ENCODE data around the gene WDPCP. TPM values are rescaled to one million over a fixed set of nuclear protein-coding genes. Genes with fewer than 3 reads are reported as not detected.

Gene WDPCP
- total and polyA plus RNA-seq, 4 donors, result 1.1 to 7.6 (median 2.7) TPM

DNA sequence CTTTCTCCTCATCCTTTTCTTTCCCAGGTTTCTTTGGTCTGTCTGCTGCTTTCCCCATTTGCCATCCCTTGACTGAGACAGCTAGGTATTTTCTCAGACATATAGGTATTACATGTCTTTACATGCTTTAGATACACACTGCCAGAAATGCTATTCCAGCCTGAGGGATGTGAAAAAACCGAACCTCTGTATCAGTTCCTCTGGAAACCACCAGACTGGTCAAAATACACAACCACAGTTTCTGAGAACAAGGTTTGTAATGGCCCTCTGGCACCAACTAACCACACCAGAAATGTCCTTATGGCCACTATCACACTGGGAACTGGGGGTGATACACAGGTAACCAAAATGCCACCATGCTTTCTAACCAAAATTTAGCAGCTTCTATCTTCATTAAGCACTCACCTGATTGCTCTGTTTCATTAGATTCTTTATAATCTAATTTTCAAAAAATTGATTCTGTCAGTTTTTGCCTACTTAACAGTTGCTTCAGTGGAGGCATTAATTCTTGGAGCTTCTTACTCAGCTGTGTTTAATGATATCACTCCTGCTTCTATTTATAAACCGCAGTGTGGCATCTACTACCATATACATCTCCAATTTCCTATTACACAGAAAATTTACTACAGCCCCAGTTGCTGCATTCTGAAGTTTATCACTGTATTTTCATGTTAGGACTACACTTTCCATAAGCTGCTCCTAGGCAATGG lies 243.5 kb downstream of the WDPCP start (continued):
- no peak for TF ChIP-seq FOXA1 (IDR thresholded peaks at IDR 0.05)
- TF ChIP-seq, protein P1, sequence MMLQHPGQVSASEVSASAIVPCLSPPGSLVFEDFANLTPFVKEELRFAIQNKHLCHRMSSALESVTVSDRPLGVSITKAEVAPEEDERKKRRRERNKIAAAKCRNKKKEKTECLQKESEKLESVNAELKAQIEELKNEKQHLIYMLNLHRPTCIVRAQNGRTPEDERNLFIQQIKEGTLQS (IDR thresholded peaks at IDR 0.05), result no peak
- TF ChIP-seq, protein P2, sequence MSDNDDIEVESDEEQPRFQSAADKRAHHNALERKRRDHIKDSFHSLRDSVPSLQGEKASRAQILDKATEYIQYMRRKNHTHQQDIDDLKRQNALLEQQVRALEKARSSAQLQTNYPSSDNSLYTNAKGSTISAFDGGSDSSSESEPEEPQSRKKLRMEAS (IDR thresholded peaks at IDR 0.05), result no peak

DNA sequence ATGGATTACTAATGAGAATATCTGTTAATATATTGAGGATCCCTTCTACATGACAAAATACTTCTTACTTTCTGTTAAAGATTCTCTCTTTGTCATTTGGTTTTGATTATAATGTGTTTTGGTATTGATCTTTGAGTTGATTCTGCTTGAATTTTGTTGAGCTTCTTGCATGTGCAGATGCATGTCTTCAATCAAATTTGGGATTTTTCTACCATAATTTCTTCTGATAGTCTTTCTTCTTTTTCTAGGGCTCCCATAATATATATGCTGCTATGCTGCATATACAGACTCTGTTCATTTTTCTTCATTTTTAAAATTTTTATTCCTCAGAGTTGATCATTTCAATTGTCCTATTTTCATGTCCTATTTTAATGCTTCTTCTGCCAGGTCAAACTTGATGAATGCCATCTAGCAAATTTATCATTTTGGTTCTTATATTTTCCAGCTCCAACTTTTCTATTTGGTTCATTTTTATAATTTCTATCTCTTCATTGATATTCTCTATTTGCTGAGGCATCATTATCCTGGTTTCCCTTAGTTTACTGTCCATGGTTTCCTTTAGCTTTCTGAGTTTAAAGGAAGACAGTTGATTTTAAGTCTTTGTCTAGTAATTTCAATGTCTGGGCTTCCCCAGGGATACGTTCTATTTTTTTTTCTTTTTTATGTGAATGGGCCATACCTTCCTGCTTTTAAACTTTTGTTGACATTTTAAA lies 244.7 kb downstream of the WDPCP start:
- no peak for DNase-seq (ENCODE audit: low spot score)
- 91% methylated on average over 1 of the region's 1 CpG for WGBS
- H3K9ac ChIP-seq (ENCODE audit: low read depth in 1 of 2, low read length in 2 of 2), result no peak overlapping the region
- H3K27me3 ChIP-seq (ENCODE audit: control insufficient read depth in 4 of 4, insufficient read depth in 4 of 4, low read length in 3 of 4), result no peaks in the 10 kb centered on the region
- no peaks in the 10 kb centered on the region for H3K4me1 ChIP-seq (ENCODE audit: control insufficient read depth in 4 of 4, insufficient read depth in 4 of 4, low read length in 3 of 4)
- no peak overlapping the region for H3K27ac ChIP-seq (ENCODE audit: low read depth in 1 of 2, low read length in 2 of 2)
- no peaks in the 10 kb centered on the region for H3K36me3 ChIP-seq (ENCODE audit: control insufficient read depth in 4 of 4, insufficient read depth in 3 of 4, low read depth in 1 of 4, low read length in 3 of 4)
- peaks cover 3 to 10% (median 7%) of the 10 kb centered on the region in 4 donors for H3K9me3 ChIP-seq (ENCODE audit: control insufficient read depth in 4 of 4, low read length in 3 of 4)
- no peak overlapping the region for H3K4me3 ChIP-seq (ENCODE audit: low read depth in 1 of 3, low read length in 3 of 3)
- TF ChIP-seq FOXA1 (IDR thresholded peaks at IDR 0.05) (no peak), EGR1 (IDR thresholded peaks at IDR 0.05; ENCODE audit: low read depth in 2 of 2) (no peak), HNF4G (IDR thresholded peaks at IDR 0.05) (no peak)
- TF ChIP-seq, protein P3, sequence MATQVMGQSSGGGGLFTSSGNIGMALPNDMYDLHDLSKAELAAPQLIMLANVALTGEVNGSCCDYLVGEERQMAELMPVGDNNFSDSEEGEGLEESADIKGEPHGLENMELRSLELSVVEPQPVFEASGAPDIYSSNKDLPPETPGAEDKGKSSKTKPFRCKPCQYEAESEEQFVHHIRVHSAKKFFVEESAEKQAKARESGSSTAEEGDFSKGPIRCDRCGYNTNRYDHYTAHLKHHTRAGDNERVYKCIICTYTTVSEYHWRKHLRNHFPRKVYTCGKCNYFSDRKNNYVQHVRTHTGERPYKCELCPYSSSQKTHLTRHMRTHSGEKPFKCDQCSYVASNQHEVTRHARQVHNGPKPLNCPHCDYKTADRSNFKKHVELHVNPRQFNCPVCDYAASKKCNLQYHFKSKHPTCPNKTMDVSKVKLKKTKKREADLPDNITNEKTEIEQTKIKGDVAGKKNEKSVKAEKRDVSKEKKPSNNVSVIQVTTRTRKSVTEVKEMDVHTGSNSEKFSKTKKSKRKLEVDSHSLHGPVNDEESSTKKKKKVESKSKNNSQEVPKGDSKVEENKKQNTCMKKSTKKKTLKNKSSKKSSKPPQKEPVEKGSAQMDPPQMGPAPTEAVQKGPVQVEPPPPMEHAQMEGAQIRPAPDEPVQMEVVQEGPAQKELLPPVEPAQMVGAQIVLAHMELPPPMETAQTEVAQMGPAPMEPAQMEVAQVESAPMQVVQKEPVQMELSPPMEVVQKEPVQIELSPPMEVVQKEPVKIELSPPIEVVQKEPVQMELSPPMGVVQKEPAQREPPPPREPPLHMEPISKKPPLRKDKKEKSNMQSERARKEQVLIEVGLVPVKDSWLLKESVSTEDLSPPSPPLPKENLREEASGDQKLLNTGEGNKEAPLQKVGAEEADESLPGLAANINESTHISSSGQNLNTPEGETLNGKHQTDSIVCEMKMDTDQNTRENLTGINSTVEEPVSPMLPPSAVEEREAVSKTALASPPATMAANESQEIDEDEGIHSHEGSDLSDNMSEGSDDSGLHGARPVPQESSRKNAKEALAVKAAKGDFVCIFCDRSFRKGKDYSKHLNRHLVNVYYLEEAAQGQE (IDR thresholded peaks at IDR 0.05), result no peak

DNA sequence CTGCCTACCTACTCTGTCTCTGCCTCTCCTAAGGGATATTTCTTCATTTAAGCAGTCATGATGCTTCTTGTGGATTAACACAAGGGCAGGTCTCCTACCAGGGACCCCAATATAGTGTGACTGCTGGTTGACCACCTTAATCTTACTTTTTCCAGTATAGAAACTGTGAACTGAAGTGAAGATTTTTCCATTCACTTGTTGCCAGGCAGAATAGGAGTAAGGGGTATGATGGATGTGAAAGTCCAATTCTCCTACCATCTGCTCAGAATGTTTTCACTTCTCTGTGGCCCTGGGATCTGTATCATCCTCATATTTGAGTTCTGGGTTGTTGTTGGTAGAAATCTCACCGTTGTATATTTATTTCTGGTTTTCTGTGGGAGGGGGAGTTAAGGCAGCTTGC lies 247.8 kb downstream of the WDPCP start:
- no peak overlapping the region for H3K27ac ChIP-seq (ENCODE audit: low read depth in 1 of 2, low read length in 2 of 2)
- H3K27me3 ChIP-seq (ENCODE audit: control insufficient read depth in 4 of 4, insufficient read depth in 4 of 4, low read length in 3 of 4), result no peaks in the 10 kb centered on the region
- no peak for DNase-seq (ENCODE audit: low spot score)
- peaks cover 3 to 10% (median 7%) of the 10 kb centered on the region in 4 donors for H3K9me3 ChIP-seq (ENCODE audit: control insufficient read depth in 4 of 4, low read length in 3 of 4)
- no peak overlapping the region for H3K4me3 ChIP-seq (ENCODE audit: low read depth in 1 of 3, low read length in 3 of 3)
- no peaks in the 10 kb centered on the region for H3K36me3 ChIP-seq (ENCODE audit: control insufficient read depth in 4 of 4, insufficient read depth in 3 of 4, low read depth in 1 of 4, low read length in 3 of 4)
- TF ChIP-seq FOXA1 (IDR thresholded peaks at IDR 0.05), result no peak
- no peak for TF ChIP-seq TAF1 (conservative IDR thresholded peaks at IDR 0.05)
- TF ChIP-seq, protein P4, sequence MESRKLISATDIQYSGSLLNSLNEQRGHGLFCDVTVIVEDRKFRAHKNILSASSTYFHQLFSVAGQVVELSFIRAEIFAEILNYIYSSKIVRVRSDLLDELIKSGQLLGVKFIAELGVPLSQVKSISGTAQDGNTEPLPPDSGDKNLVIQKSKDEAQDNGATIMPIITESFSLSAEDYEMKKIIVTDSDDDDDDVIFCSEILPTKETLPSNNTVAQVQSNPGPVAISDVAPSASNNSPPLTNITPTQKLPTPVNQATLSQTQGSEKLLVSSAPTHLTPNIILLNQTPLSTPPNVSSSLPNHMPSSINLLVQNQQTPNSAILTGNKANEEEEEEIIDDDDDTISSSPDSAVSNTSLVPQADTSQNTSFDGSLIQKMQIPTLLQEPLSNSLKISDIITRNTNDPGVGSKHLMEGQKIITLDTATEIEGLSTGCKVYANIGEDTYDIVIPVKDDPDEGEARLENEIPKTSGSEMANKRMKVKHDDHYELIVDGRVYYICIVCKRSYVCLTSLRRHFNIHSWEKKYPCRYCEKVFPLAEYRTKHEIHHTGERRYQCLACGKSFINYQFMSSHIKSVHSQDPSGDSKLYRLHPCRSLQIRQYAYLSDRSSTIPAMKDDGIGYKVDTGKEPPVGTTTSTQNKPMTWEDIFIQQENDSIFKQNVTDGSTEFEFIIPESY (IDR thresholded peaks at IDR 0.05), result no peak
- no peak for TF ChIP-seq YY1 (IDR thresholded peaks at IDR 0.05)
- 83% methylated on average over 1 of the region's 1 CpG for WGBS
- H3K4me1 ChIP-seq (ENCODE audit: control insufficient read depth in 4 of 4, insufficient read depth in 4 of 4, low read length in 3 of 4), result no peaks in the 10 kb centered on the region
- H3K9ac ChIP-seq (ENCODE audit: low read depth in 1 of 2, low read length in 2 of 2), result no peak overlapping the region
